Heart right ventricle (tissue), 16 donors: Measurements from ENCODE around the gene ZFHX3. TPM values are rescaled to one million over a fixed set of nuclear protein-coding genes. Genes with fewer than 3 reads are reported as not detected.
A peak's percentile ranks its signal among the peaks of the same experiment; 100 is the strongest.

Source experiments
- ATAC-seq, 8 donors: fragments of 200-7000 bp; cut with Tn5 transposase; one replicate each; pipeline ENCODE4 v1.9.1; 2020; ENCODE audit warnings: mild to moderate bottlenecking in 8 of 8, moderate library complexity in 8 of 8, moderate number of reproducible peaks in 1 of 8
- DNase-seq, 2 donors: peaks; one replicate each; pipeline ENCODE4 v3.0.0-alpha.2; 2020
- H3K27ac ChIP-seq, 10 donors: fragments of 200-600 bp; sonication (generic) in 2 of 10; one replicate each; pipeline versions ENCODE4 v1.5.0 to v1.8.0; 2020 to 2022; ENCODE audit warnings: mild to moderate bottlenecking in 3 of 10
- H3K27me3 ChIP-seq, 7 donors: fragments of 200-600 bp; one replicate each; pipeline ENCODE4 v1.8.0; 2021 to 2022; ENCODE audit warnings: mild to moderate bottlenecking in 2 of 7
- H3K36me3 ChIP-seq, 9 donors: fragments of 200-600 bp; sonication (generic) in 1 of 9; one replicate each; pipeline versions ENCODE4 v1.5.0 to v1.8.0; 2020 to 2022; ENCODE audit warnings: mild to moderate bottlenecking in 2 of 9
- H3K4me1 ChIP-seq, 9 donors: fragments of 200-600 bp; sonication (generic) in 1 of 9; one replicate each; pipeline versions ENCODE4 v1.5.0 to v1.8.0; 2020 to 2022; ENCODE audit warnings: mild to moderate bottlenecking in 4 of 9
- H3K4me3 ChIP-seq, 10 donors: fragments of 200-600 bp; sonication (generic) in 2 of 10; one replicate each; pipeline versions ENCODE4 v1.5.0 to v1.8.0; 2020 to 2022; ENCODE audit warnings: mild to moderate bottlenecking in 7 of 10, moderate library complexity in 2 of 10
- H3K9me3 ChIP-seq, 11 donors: fragments of 200-600 bp in 10 of 11; sonication (generic) in 2 of 11; one replicate each; pipeline versions ENCODE4 v1.5.0 to v1.8.0; 2013 to 2022; ENCODE audit warnings: mild to moderate bottlenecking in 2 of 11, control low read depth in 1 of 11, moderate library complexity in 1 of 11
- WGBS, 2 donors: extraction: QIAGEN DNeasy Blood & Tissue Kit; methylation state at CpG; one replicate each; pipeline ENCODE4 v1.1.7; 2013; ENCODE audit warnings: inconsistent platforms in 1 of 2; 5-methylcytosine and 5-hydroxymethylcytosine counted together
- intact Hi-C, 10 donors: fragments of 100-400 bp; cut with DNase I; formaldehyde crosslinking; loops; one replicate each; pipeline versions ENCODE4 v1.11.1 to v1.14.2; 2022
- polyA plus RNA-seq, 2 donors: library from polyadenylated mRNA; stranded (reverse); fragments of 200-250 nt; gene quantifications; one replicate each; pipeline ENCODE4 v1.2.3, GENCODE V29; 2013
- total RNA-seq, 10 donors: library from RNA; stranded (reverse); fragmentation: NEBNext Ultra II Directional in 3 of 10; extraction: Animal tissue kit (Norgen Biotek cat#: 25700) in 3 of 10; gene quantifications; one replicate each; pipeline versions ENCODE4 v1.2.1 to v1.2.4, GENCODE V29; 2021 to 2023
- TF ChIP-seq, protein P1 (sequence below), 9 donors: fragments of 200-600 bp; sonication (generic) in 2 of 9; IDR thresholded peaks; one replicate each; pipeline versions ENCODE4 v1.5.0 to v1.8.0; 2021 to 2022; ENCODE audit warnings: antibody characterized with exemption in 9 of 9, mild to moderate bottlenecking in 5 of 9, moderate library complexity in 1 of 9
- donor health status: Arrhythmogenic right ventricular cardiomyopathy.
- donor health status: ischemic (EF 13 %, LVEDD 7.1; RV severe dilation, severe dysfunction).
- donor health status: healthy with polysubstance abuse.
- donor health status: DM: no; HTN: yes; CAD: no.
- donor health status: DM: no; HTN: no; CAD: no.
- donor health status: ischemic (EF 25% LVEDD 6.9; RV normal size, moderate dysfunction).
- donor health status: ischemic (EF 25% LVEDD 5.7; RV mildly dilated, moderate dysfunction).
- donor health status: healthy.
- donor health status: DM: yes; HTN: yes; CAD: no.
- donor health status: Ischemic cardiomyopathy.
- donor health status: ischemic (EF 35%, LVEDD 5.7; RV mildly dilated, moderate dysfunction).
- donor health status: nonischemic (EF 11% LVEDD 7.7; RV severe dilation, severe dysfunction).
- donor health status: DM: yes; HTN: yes; CAD: no.
- donor health status: PGD.
- donor health status: ischemic (EF 29% LVEDD 5.4; RV normal size, mild dysfunction).
- donor health status: nonischemic (EF 23%, LVEDD 6.1; RV moderate dilation, normal function).

The ZFHX3 gene
- total and polyA plus RNA-seq, 12 donors: 1.6 to 15.2 (median 10.4) TPM

DNA sequence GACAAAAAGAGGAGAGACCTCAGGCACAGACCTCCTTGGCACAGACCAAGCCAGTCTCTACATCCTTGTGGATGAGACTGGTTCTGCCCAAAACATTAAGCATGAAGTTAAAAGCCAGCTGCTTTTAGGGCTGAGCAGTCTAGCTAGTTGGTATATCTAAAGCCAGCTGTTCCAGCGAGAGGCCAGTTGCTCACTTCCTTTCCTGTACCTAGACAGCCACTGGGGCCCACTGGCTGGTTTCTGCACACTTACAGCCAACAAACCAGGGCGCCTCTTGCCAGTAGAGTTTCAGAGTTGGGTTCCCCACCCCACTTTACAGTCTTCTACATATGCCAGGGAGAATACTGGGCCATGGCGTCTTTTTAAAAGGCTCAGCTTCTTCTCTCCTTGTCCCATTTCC, 242.4 kb downstream of the ZFHX3 start:
- Histone ChIP-seq H3K36me3 (peaks cover 0 to 55% (median 0%) of the 10 kb centered on the region in 9 donors), H3K27me3 (no peaks in the 10 kb centered on the region), H3K4me3 (no peak overlapping the region), H3K27ac (no peak overlapping the region), H3K9me3 (no peaks in the 10 kb centered on the region), H3K4me1 (no peaks in the 10 kb centered on the region)
- DNase-seq (no peak), ATAC-seq (no peak)
- 96 to 97% methylated on average over 3 of the region's 3 CpGs for WGBS, 2 donors
- TF ChIP-seq, protein P1, sequence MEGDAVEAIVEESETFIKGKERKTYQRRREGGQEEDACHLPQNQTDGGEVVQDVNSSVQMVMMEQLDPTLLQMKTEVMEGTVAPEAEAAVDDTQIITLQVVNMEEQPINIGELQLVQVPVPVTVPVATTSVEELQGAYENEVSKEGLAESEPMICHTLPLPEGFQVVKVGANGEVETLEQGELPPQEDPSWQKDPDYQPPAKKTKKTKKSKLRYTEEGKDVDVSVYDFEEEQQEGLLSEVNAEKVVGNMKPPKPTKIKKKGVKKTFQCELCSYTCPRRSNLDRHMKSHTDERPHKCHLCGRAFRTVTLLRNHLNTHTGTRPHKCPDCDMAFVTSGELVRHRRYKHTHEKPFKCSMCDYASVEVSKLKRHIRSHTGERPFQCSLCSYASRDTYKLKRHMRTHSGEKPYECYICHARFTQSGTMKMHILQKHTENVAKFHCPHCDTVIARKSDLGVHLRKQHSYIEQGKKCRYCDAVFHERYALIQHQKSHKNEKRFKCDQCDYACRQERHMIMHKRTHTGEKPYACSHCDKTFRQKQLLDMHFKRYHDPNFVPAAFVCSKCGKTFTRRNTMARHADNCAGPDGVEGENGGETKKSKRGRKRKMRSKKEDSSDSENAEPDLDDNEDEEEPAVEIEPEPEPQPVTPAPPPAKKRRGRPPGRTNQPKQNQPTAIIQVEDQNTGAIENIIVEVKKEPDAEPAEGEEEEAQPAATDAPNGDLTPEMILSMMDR (IDR thresholded peaks at IDR 0.05): no peak
- intact Hi-C loops: no loop called here

DNA sequence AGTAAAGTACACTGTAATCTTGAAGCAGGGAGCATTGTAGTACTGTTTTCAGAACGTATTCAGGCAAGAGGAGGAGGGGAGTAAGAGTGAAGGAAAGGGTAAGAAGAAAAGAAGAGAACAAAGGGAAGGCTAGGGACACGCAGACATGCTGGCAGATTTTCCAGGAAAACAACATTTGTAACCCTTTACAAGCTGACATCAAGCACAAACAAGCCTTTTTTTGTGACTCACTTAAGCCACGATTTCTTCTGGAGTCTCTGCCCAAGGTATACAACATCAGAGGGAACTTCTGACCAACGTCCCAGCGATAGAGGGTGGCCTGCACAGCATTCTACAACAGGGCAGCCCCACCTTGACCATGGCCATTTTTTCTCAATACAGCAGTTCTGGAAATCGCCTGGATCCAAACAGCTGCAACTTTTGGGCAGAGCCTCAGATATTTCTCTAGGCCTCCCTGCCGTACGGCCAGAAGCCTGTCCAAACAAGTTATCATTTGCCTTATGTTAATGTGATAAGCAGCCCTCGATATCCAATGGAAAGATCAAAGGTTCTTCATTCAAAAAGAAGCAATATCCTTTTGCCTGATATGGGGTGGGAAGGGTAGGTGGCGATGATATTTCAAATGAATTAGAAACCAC, 247.3 kb downstream of the ZFHX3 start:
- Histone ChIP-seq H3K4me1 (peaks cover 0 to 15% (median 6%) of the 10 kb centered on the region in 9 donors), H3K4me3 (no peak overlapping the region), H3K27ac (no peak overlapping the region), H3K27me3 (no peaks in the 10 kb centered on the region), H3K9me3 (no peaks in the 10 kb centered on the region), H3K36me3 (peaks cover 0 to 54% (median 18%) of the 10 kb centered on the region in 9 donors)
- no peak for ATAC-seq
- WGBS, 2 donors: 71 to 77% methylated on average over 10 of the region's 10 CpGs
- intact Hi-C loops: no loop called here
- TF ChIP-seq, protein P1 (IDR thresholded peaks at IDR 0.05): no peak
- no peak for DNase-seq

DNA sequence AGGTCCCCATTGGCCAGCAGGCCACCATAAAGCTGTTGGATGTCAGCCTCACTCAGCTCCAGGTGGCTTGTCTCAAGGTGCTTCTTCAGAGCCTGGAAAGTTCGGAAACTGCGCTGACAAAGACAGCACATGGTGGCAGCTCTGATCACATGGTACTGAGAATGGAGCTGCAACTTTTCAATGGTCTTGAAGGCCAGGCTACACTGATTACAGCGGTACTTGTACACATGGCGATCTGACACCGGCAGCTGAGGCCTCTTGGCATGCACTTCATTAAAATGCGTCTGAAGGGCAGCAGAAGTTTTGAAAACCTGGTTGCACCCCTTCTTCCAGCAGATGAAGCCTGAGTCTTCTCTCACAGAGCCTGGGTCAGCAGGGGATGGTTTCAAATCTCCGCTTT, 249.7 kb downstream of the ZFHX3 start:
- H3K9me3 ChIP-seq: no peaks in the 10 kb centered on the region
- H3K36me3 ChIP-seq: peaks cover 0 to 70% (median 22%) of the 10 kb centered on the region in 9 donors
- 65 to 82% methylated on average over 7 of the region's 7 CpGs for WGBS, 2 donors
- H3K27me3 ChIP-seq: no peaks in the 10 kb centered on the region
- ATAC-seq: peak in 2 of 8 donors; percentile 8 to 41
- TF ChIP-seq, protein P1 (IDR thresholded peaks at IDR 0.05): no peak
- H3K4me3 ChIP-seq: no peak overlapping the region
- intact Hi-C loops: no loop called here
- peaks cover 0 to 15% (median 6%) of the 10 kb centered on the region in 9 donors for H3K4me1 ChIP-seq
- no peak for DNase-seq
- peak overlapping the region in 1 of 10 donors; percentile 15 for H3K27ac ChIP-seq

DNA sequence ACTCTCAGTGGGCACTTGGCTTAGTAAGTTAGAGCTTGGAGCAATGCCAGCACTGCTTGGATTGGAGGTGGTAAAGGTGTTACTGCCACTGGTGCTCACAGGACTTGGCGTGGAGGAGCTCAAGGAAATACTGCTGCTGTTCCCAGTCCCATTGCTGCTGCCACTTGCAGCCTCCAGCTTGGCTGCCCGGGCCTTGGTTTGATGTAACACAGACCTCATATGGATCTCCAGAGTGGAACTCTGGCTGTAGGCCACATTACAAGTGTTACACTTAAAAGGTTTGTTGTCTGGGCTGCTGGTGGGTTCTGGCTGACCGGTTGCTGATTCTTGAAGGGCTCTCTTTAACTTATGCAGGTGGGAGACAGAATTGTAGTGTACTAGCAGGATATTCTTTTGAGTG, 250.3 kb downstream of the ZFHX3 start:
- TF ChIP-seq, protein P1 (IDR thresholded peaks at IDR 0.05): no peak
- DNase-seq: peak; percentile 44 to 68
- H3K9me3 ChIP-seq: no peaks in the 10 kb centered on the region
- H3K4me1 ChIP-seq: peaks cover 0 to 15% (median 6%) of the 10 kb centered on the region in 9 donors
- H3K27me3 ChIP-seq: no peaks in the 10 kb centered on the region
- intact Hi-C loops: no loop called here
- peak overlapping the region in 1 of 10 donors; percentile 22 for H3K27ac ChIP-seq
- H3K4me3 ChIP-seq: no peak overlapping the region
- peak; percentile 68 to 94 (median 88) for ATAC-seq
- WGBS, 2 donors: 49 to 65% methylated on average over 3 of the region's 3 CpGs
- H3K36me3 ChIP-seq: peaks cover 0 to 77% (median 27%) of the 10 kb centered on the region in 9 donors
